Astrocyte (in vitro differentiated cells and primary cell): ENCODE results near the gene CELF4. TPM values are rescaled to one million over a fixed set of nuclear protein-coding genes. Genes with fewer than 3 reads are reported as not detected.

ENCODE experiments used
- DNase-seq: peaks from one replicate; pipeline ENCODE4 v3.0.0-alpha.2; 2010; ENCODE audit warnings: low read depth
- FAIRE-seq: peaks from 2 replicates; lab custom pipeline; 2011; peaks lifted over from hg19 to GRCh38; lab: Jason Lieb, UNC
- H2AFZ ChIP-seq: 2 replicates; pipeline ENCODE4 v1.6.0; 2012; ENCODE audit warnings: low read depth, low read length, inconsistent platforms
- H3K27ac ChIP-seq: 2 replicates; pipeline ENCODE4 v1.5.1; 2011; ENCODE audit warnings: low read depth, low read length, inconsistent platforms
- H3K27me3 ChIP-seq: 2 replicates; pipeline ENCODE4 v1.6.0; 2011; ENCODE audit warnings: low read length, inconsistent platforms; ENCODE audit not compliant: insufficient read depth
- H3K36me3 ChIP-seq: 2 replicates; pipeline ENCODE4 v1.5.1; 2011; ENCODE audit warnings: low read length, inconsistent platforms; ENCODE audit not compliant: insufficient read depth
- H3K4me1 ChIP-seq: 2 replicates; pipeline ENCODE4 v1.5.1; 2011; ENCODE audit warnings: low read length, inconsistent platforms; ENCODE audit not compliant: insufficient read depth
- H3K4me2 ChIP-seq: 2 replicates; pipeline ENCODE4 v1.6.0; 2012; ENCODE audit warnings: low read length, inconsistent platforms
- H3K4me3 ChIP-seq: 2 replicates; pipeline ENCODE4 v1.5.1; 2011; ENCODE audit warnings: low read depth, mild to moderate bottlenecking, low read length, inconsistent platforms; ENCODE audit not compliant: insufficient read depth
- H3K79me2 ChIP-seq: 2 replicates; pipeline ENCODE4 v1.6.0; 2012; ENCODE audit warnings: mild to moderate bottlenecking, low read length, inconsistent platforms; ENCODE audit not compliant: insufficient read depth
- H3K9ac ChIP-seq: 2 replicates; pipeline ENCODE4 v1.6.0; 2012; ENCODE audit warnings: mild to moderate bottlenecking, low read length, inconsistent platforms
- H3K9me3 ChIP-seq: 2 replicates; pipeline ENCODE4 v1.5.1; 2012; ENCODE audit warnings: low read depth, mild to moderate bottlenecking, low read length, inconsistent platforms; ENCODE audit not compliant: insufficient read depth
- H4K20me1 ChIP-seq: 2 replicates; pipeline ENCODE4 v1.6.0; 2012; ENCODE audit warnings: low read length, inconsistent platforms; ENCODE audit not compliant: insufficient read depth
- H3K27ac Mint-ChIP-seq: one replicate; pipeline ENCODE4 v1.8.0; 2021; ENCODE audit warnings: mild to moderate bottlenecking, mixed read lengths; ENCODE audit not compliant: unreplicated experiment
- H3K27me3 Mint-ChIP-seq: one replicate; pipeline ENCODE4 v1.8.0; 2021; ENCODE audit warnings: low read depth, mixed read lengths; ENCODE audit not compliant: unreplicated experiment
- H3K36me3 Mint-ChIP-seq: one replicate; pipeline ENCODE4 v1.8.0; 2021; ENCODE audit warnings: low read depth, mixed read lengths; ENCODE audit not compliant: unreplicated experiment
- H3K4me1 Mint-ChIP-seq: one replicate; pipeline ENCODE4 v1.8.0; 2021; ENCODE audit warnings: low read depth, mixed read lengths; ENCODE audit not compliant: unreplicated experiment
- H3K4me3 Mint-ChIP-seq: one replicate; pipeline ENCODE4 v1.8.0; 2021; ENCODE audit warnings: mild to moderate bottlenecking, moderate library complexity, mixed read lengths; ENCODE audit not compliant: unreplicated experiment
- H3K9me3 Mint-ChIP-seq: one replicate; pipeline ENCODE4 v1.8.0; 2021; ENCODE audit warnings: mild to moderate bottlenecking, mixed read lengths; ENCODE audit not compliant: unreplicated experiment
- CTCF ChIP-seq: IDR thresholded peaks from 2 replicates; pipeline ENCODE4 v1.5.1; 2011; ENCODE audit warnings: low read depth, mild to moderate bottlenecking, inconsistent platforms, low read length, moderate library complexity; ENCODE audit not compliant: insufficient read depth
- EZH2 ChIP-seq: IDR thresholded peaks from 2 replicates; pipeline ENCODE4 v1.6.1; 2012; ENCODE audit warnings: mild to moderate bottlenecking, low read length, inconsistent platforms; ENCODE audit not compliant: insufficient read depth
- total RNA-seq: library from RNA; stranded (reverse); gene quantifications from 2 replicates; pipeline ENCODE4 v1.2.1, GENCODE V29; 2021

Gene CELF4
- total RNA-seq, 1 donor from 2014 or later, result 0.16 TPM

DNA sequence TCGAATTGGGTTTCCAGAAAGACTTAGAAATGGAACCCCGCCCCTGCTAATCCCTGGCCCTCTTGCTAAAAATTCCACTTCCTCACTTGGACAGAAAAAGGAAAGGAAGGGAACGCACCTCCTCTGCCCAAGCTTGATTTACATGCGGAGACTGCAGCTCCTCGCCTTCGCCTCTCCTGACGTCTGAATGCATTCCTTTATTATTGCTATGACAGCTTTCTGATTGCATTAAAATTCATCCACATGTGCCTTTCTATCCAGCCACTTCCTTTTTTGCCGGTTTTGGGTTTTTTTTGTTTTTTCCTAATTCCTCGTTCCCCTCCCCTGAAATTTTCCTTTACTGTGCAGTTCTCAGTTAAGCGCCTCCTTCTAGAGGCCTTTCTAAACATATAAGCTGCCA, 287.8 kb downstream of the CELF4 start:
- Histone ChIP-seq H2AFZ (no peak overlapping the region), H3K36me3 (no peaks in the 10 kb centered on the region), H3K9me3 (no peaks in the 10 kb centered on the region), H3K4me1 (no peaks in the 10 kb centered on the region), H3K4me3 (no peak overlapping the region), H3K27ac (no peak overlapping the region), H3K9ac (no peak overlapping the region), H3K4me2 (no peak overlapping the region), H3K27me3 (peaks cover 23% of the 10 kb centered on the region), H3K79me2 (no peaks in the 10 kb centered on the region), H4K20me1 (no peaks in the 10 kb centered on the region)
- DNase-seq (no peak), FAIRE-seq (no peak)
- no peak for TF ChIP-seq CTCF
- no peak for TF ChIP-seq EZH2
- H3K36me3 Mint-ChIP-seq, result no peaks in the 10 kb centered on the region
- H3K9me3 Mint-ChIP-seq, result peaks cover 9% of the 10 kb centered on the region
- H3K4me1 Mint-ChIP-seq, result no peaks in the 10 kb centered on the region
- no peak overlapping the region for H3K27ac Mint-ChIP-seq
- peaks cover 54% of the 10 kb centered on the region for H3K27me3 Mint-ChIP-seq
- H3K4me3 Mint-ChIP-seq, result no peak overlapping the region

DNA sequence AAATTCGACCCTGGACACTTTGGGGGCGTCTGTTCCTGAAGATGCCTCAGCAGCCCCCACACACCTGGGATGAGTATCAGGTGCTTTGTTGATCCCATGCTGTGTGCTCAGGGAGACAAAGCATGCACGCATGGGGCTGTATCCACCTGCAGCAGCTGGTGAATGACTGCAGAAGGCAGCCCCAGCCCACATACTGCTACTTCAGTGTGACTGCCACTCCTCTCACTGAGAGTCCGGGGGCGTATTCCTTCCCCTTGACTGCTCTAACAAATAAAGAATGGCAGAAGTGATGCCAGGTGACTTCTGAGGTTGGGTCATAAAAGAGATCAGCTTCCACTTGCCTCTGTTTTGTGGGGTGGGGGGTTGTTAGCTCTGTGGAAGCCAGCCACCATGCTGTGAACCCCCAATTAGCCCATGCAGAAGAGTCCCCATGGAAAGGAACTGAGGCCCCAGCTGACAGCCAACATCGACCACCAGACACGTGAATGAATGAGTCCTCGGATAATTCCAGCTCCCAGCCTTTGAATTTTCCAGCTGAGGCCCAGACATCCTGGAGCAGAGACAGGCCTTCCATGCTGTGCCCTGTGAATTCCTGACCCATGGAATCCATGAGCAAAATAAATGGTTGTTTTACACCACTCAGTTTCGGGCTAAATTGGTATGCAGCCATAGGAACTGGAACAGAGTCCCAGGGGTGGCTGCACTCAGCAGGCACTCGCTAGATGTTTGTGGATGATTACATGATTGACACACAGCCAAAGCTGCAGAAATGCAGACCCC, 289.3 kb downstream of the CELF4 start:
- FAIRE-seq (no peak), DNase-seq (no peak)
- Histone ChIP-seq H4K20me1 (no peaks in the 10 kb centered on the region), H3K27ac (no peak overlapping the region), H3K27me3 (peaks cover 26% of the 10 kb centered on the region), H2AFZ (no peak overlapping the region), H3K36me3 (no peaks in the 10 kb centered on the region), H3K9me3 (no peaks in the 10 kb centered on the region), H3K4me1 (no peaks in the 10 kb centered on the region), H3K4me3 (no peak overlapping the region), H3K9ac (no peak overlapping the region), H3K79me2 (no peaks in the 10 kb centered on the region), H3K4me2 (no peak overlapping the region)
- Mint-ChIP-seq H3K9me3 (peaks cover 11% of the 10 kb centered on the region), H3K4me1 (no peaks in the 10 kb centered on the region), H3K36me3 (no peaks in the 10 kb centered on the region), H3K4me3 (no peak overlapping the region), H3K27ac (no peak overlapping the region), H3K27me3 (peaks cover 48% of the 10 kb centered on the region)
- TF ChIP-seq CTCF (no peak), EZH2 (no peak)

DNA sequence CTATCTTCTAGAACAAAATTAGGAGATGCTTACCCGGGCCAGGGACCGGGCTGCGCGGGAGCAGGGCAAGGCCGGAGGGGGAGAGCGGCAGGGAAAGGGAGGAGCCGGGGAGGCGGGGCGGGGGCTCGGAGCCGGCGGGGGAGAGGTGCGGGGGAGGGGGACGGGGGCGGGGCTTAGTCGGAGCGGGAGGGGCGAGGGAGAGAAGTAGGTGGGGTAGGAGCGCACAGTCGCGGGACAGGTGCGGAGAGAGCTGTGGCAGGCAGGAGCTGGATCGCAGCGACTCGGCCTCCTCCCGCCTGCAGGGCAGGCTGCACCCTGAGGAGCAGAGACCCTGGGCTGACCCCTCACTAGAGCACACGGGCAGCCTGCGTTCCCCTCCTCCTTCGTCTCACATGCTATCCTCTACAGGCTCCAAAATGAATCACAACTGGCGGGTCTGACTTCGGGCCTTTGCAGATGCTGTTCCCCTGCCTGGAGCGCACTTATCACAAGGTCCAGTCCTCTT, 290.3 kb downstream of the CELF4 start:
- Mint-ChIP-seq H3K4me3 (no peak overlapping the region), H3K27ac (no peak overlapping the region), H3K27me3 (peaks cover 39% of the 10 kb centered on the region), H3K9me3 (peaks cover 11% of the 10 kb centered on the region), H3K36me3 (no peaks in the 10 kb centered on the region), H3K4me1 (no peaks in the 10 kb centered on the region)
- Histone ChIP-seq H3K4me3 (no peak overlapping the region), H3K4me2 (no peak overlapping the region), H3K27me3 (peaks cover 26% of the 10 kb centered on the region), H3K79me2 (no peaks in the 10 kb centered on the region), H2AFZ (no peak overlapping the region), H3K27ac (no peak overlapping the region), H3K4me1 (no peaks in the 10 kb centered on the region), H3K9me3 (no peaks in the 10 kb centered on the region), H4K20me1 (no peaks in the 10 kb centered on the region), H3K9ac (no peak overlapping the region), H3K36me3 (no peaks in the 10 kb centered on the region)
- no peak for FAIRE-seq
- TF ChIP-seq CTCF (no peak), EZH2 (no peak)
- DNase-seq, result no peak
